Subcutaneous adipose tissue (tissue), 4 donors: ENCODE data around the gene ACSL5. TPM values are rescaled to one million over a fixed set of nuclear protein-coding genes. Genes with fewer than 3 reads are reported as not detected.

Experiments used
- total RNA-seq, 4 donors: library from RNA; depleted of rRNA; stranded (reverse); fragments of >200 nt; gene quantifications; one replicate each; pipeline ENCODE4 v1.1.0, GENCODE V29; 2016
- TF ChIP-seq, protein P1 (sequence below): fragments of 450-650 bp; IDR thresholded peaks from one replicate; pipeline ENCODE4 v1.5.1; 2016; ENCODE audit warnings: low read depth, mild to moderate bottlenecking, control low read depth, antibody characterized with exemption, moderate library complexity

Gene ACSL5
- total RNA-seq, 4 donors from 2014 or later: 24.9 to 50.5 (median 34.3) TPM

DNA sequence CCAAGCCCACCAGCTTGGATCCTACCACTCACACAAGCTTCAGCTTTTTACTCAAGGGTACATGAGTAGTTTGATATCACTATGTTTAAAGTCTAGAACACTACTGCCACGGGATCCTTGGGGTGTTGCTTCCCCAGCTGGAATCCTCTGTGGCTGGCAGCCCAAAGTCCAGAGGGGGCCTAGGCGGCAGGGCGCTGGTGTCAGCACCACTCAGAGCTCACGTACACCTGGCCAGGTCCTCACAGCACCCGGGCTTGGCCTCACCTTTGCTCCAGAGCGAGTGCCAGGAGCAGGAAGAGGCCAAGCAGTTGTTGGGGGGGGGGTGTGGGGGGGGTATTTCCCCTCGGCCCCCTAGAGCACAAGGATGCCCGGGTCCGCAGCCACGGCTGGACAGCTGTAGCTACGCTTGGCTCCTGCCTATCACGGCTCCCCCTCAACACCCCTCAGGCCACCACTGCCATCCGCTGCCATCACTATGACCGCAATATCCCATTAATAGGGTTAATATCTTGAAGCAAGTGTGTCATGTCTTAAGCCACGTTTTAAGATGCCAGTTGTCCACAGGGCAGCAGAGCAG is 55.8 kb downstream of the ACSL5 start:
- TF ChIP-seq, protein P1, sequence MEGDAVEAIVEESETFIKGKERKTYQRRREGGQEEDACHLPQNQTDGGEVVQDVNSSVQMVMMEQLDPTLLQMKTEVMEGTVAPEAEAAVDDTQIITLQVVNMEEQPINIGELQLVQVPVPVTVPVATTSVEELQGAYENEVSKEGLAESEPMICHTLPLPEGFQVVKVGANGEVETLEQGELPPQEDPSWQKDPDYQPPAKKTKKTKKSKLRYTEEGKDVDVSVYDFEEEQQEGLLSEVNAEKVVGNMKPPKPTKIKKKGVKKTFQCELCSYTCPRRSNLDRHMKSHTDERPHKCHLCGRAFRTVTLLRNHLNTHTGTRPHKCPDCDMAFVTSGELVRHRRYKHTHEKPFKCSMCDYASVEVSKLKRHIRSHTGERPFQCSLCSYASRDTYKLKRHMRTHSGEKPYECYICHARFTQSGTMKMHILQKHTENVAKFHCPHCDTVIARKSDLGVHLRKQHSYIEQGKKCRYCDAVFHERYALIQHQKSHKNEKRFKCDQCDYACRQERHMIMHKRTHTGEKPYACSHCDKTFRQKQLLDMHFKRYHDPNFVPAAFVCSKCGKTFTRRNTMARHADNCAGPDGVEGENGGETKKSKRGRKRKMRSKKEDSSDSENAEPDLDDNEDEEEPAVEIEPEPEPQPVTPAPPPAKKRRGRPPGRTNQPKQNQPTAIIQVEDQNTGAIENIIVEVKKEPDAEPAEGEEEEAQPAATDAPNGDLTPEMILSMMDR: no peak

DNA sequence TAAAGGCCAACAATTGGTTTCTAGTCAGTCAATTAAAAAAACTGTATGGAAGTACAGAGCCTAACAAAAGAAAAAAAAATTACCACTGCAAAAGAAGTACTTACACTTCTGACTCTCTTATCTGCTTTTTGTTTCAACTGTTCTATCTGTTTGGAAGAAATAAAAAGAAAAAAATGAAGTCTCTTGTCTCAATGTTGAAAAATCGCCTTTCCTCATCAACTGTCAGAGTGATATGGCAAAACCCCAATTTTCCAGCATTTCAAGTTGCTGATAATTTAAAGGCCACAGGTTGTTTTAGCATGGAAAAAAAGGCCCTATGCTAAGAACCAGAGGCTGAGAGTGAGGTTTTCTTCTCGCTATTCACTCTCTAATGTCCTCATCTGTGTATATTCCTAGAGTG is 59.2 kb downstream of the ACSL5 start:
- TF ChIP-seq, protein P1: no peak

GRCh38 chr10:112434988-112435619 is 61.2 kb downstream of the ACSL5 start:
- TF ChIP-seq, protein P1: no peak

GRCh38 chr10:112438356-112438755 is 64.4 kb downstream of the ACSL5 start:
- TF ChIP-seq, protein P1: no peak

DNA sequence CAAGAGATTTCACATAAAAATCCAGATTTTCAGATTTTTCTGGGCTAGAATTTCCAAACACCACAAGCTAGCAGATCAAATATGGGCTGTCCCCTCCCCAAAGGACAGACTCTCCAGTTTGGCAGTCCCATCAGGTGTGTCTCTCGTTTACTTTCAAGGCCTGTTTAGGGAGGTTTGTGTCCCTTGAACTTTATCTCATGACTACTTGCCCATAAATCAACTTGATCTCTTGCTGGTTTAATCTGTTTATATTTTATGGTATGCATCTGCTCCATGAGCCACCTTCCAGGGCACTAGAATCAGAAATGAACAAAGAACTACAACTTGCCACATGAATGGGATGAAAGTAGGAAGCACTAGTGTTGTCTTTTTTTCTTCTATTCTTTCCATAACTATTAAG is 67.6 kb downstream of the ACSL5 start:
- TF ChIP-seq, protein P1: no peak

- TF ChIP-seq, protein P1: no peak
Observed at GRCh38 chr10:112442063-112442462, 68.1 kb downstream of the ACSL5 start.

DNA sequence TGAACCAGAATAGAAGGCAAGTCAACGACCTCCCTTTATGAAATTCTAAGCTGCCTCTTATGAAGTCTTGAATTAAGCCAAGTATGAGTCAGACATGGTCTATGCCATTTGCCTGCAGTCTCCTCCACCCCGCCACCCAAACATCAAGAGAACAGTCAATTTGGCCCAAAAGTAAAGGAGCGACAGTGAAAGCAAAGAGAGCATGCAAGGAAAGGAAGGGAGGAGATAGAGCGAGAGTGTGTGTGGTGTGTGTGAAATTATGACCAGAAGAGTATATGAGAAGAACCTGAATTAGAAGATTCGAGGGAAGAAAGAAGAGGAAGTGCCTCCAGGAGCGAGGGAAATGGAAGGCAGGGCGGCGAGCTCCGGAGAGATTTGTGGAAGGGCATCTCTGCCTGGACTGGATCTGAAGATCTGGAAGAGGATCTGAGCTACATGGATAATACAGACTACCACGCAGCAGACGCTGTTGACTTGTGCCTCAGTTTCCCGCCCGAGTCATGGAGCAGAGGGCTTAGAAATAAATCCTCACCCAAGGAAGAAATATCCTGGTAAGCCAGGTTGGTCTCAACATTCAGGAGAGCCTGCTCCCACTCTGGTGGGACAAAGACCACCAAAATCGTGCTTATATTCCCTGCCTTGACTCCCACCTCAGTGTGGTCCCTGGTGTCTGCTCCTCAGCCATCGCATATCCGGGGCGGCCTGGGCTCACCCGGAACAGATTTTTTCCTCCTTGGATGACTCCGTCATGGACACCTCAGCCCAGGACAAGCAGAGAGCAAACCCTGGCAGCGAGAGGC is 72.3 kb downstream of the ACSL5 start:
- TF ChIP-seq, protein P1: no peak
